Endothelial cell of hepatic sinusoid (primary cell): Measurements from ENCODE around the gene ADH7.

ENCODE experiments used
- in situ Hi-C: cut with HindIII; loops from 2 replicates; pipeline ENCODE4 v1.10.0; 2017; ENCODE audit warnings: low sequenced_read_pairs

The ADH7 gene

GRCh38 chr4:99435154-99435553, at the start of gene ADH7:
Gene ADH7, minus strand, starts transcription at chr4:99435342. Its CDS starts 109 bp downstream, at chr4:99435233.
- in situ Hi-C loops = no loop called here

- in situ Hi-C loops = no loop called here
Observed at GRCh38 chr4:99483636-99484035, 48.5 kb upstream of the ADH7 start.

GRCh38 chr4:99473131-99473530, 38.0 kb upstream of the ADH7 start:
- in situ Hi-C loops = no loop called here

GRCh38 chr4:99471896-99472295, 36.8 kb upstream of the ADH7 start:
- in situ Hi-C loops = no loop called here

- in situ Hi-C loops = no loop called here
Observed at GRCh38 chr4:99471349-99471748, 36.2 kb upstream of the ADH7 start.

GRCh38 chr4:99468889-99469288, 33.7 kb upstream of the ADH7 start:
- in situ Hi-C loops = no loop called here

- in situ Hi-C loops = no loop called here
Observed at GRCh38 chr4:99467887-99468286, 32.7 kb upstream of the ADH7 start.

- in situ Hi-C loops = no loop called here
Observed at GRCh38 chr4:99463566-99463965, 28.4 kb upstream of the ADH7 start.

GRCh38 chr4:99462875-99463464, 27.8 kb upstream of the ADH7 start:
- in situ Hi-C loops = no loop called here

- in situ Hi-C loops = no loop called here
Observed at GRCh38 chr4:99461623-99462401, 26.7 kb upstream of the ADH7 start.

- in situ Hi-C loops = no loop called here
Observed at GRCh38 chr4:99459546-99460042, 24.5 kb upstream of the ADH7 start.

- in situ Hi-C loops = no loop called here
Observed at GRCh38 chr4:99458911-99459447, 23.8 kb upstream of the ADH7 start.

- in situ Hi-C loops = no loop called here
Observed at GRCh38 chr4:99457676-99458075, 22.5 kb upstream of the ADH7 start.

GRCh38 chr4:99457270-99457669, 22.1 kb upstream of the ADH7 start:
- in situ Hi-C loops = no loop called here

- in situ Hi-C loops = no loop called here
Observed at GRCh38 chr4:99447513-99447912, 12.4 kb upstream of the ADH7 start.

- in situ Hi-C loops = no loop called here
Observed at GRCh38 chr4:99447079-99447478, 11.9 kb upstream of the ADH7 start.

GRCh38 chr4:99438405-99438780, 3.3 kb upstream of the ADH7 start:
- in situ Hi-C loops = no loop called here

- in situ Hi-C loops = no loop called here
Observed at GRCh38 chr4:99437723-99438404, 2.7 kb upstream of the ADH7 start.

GRCh38 chr4:99436976-99437722, 2.0 kb upstream of the ADH7 start:
- in situ Hi-C loops = no loop called here

GRCh38 chr4:99436462-99436861, 1.3 kb upstream of the ADH7 start:
- in situ Hi-C loops = no loop called here

GRCh38 chr4:99430106-99430505, 5.0 kb downstream of the ADH7 start:
- in situ Hi-C loops = no loop called here
